Choroid plexus epithelial cell (primary cell): ENCODE results near the gene MVK.

Source experiments
- DNase-seq: peaks from one replicate; pipeline ENCODE4 v3.0.0-alpha.2; 2010; ENCODE audit warnings: low read depth
- H3K4me3 ChIP-seq: 2 replicates; pipeline ENCODE4 v1.5.1; 2011; ENCODE audit warnings: low read depth, mild to moderate bottlenecking, control low read depth, low read length, moderate library complexity
- CTCF ChIP-seq: conservative IDR thresholded peaks from 2 replicates; pipeline ENCODE4 v1.5.1; 2011; ENCODE audit warnings: low read depth, mild to moderate bottlenecking, control low read depth, inconsistent platforms, low read length, moderate library complexity

MVK gene

GRCh38 chr12:109532721-109533486 is 40.7 kb upstream of the MVK start:
- no peak for TF ChIP-seq CTCF
- DNase-seq: no peak
- H3K4me3 ChIP-seq: no peak overlapping the region

- no peak overlapping the region for H3K4me3 ChIP-seq
- no peak for DNase-seq
- TF ChIP-seq CTCF: no peak
These were observed 40.2 kb upstream of the MVK start for GRCh38 chr12:109533487-109533740.

GRCh38 chr12:109534456-109534855 is 39.1 kb upstream of the MVK start:
- H3K4me3 ChIP-seq: no peak overlapping the region
- TF ChIP-seq CTCF: no peak
- no peak for DNase-seq

- no peak for DNase-seq
- H3K4me3 ChIP-seq: no peak overlapping the region
- TF ChIP-seq CTCF: no peak
These were observed 38.2 kb upstream of the MVK start for GRCh38 chr12:109535231-109535862.

- H3K4me3 ChIP-seq: no peak overlapping the region
- no peak for DNase-seq
- TF ChIP-seq CTCF: no peak
These were observed 37.7 kb upstream of the MVK start for GRCh38 chr12:109535863-109536250.

- no peak for TF ChIP-seq CTCF
These were observed 36.5 kb upstream of the MVK start for GRCh38 chr12:109537136-109537535.

More at GRCh38 chr12:109537136-109537535, 36.5 kb upstream of the MVK start:
- no peak overlapping the region for H3K4me3 ChIP-seq
- DNase-seq: no peak
